Right hindlimb (tissue), 1 donor: ENCODE measurements around the gene TRIO.

Experiments
- DNase-seq: peaks from one replicate; pipeline ENCODE4 v3.0.0-alpha.2; 2018

The TRIO gene

DNA sequence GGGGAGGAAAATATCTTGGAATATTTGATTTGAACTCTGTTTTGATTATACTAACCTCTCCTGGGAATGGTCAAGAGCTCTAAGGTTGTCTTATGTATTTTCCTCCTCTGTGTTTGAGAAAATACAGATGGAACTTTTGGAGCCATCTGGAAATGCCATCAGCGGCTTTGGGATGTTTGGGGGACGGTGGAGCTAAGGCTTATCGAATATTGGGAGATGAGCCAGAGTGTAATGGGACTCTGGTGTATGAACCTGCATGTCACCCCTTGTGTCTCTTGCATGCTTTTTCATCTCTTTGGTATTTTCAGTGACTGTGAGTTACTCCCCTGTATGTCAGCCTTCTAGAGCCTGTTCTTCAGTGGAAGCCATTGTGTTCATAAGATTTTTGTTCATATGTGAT is 258.5 kb downstream of the TRIO start:
- DNase-seq = no peak

DNA sequence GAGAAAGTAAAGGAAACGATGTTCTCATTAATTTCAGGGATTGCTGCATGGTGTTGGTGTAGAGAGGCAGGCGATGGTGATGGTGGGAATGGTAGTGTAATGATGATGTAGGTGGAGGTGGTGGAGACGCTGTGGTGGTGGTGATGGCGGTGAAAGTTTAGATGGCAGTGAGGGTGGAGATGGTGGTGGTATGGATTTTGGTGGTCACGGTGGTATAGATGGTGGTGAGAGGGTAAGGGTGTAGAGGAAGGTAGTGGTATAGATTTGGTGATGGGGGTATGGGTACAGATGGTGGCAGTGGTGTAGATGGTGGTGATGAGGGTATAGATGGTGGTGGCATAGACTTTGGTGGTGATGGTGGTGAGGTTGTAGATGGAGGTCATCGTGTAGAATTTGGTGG is 259.3 kb downstream of the TRIO start:
- no peak for DNase-seq

DNA sequence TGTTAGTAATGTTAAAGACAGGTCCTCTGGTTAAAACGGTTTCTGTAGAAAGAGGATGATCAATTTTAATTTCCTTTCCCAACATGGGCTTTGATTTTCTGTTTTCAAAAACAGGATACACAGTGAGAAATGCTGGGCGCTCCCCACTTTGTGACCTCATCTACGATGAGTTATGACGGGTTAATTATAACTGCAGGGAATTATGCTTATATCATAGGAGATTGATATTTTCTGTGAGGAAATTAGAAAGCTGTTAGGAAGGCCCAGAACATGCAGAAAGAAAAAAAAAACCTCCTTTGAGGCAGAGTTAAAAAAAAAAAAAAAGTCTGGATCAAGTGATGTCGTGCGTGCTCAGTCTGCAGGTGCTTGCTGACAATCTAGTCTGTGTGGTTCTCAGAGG is 261.6 kb downstream of the TRIO start:
- no peak for DNase-seq

DNA sequence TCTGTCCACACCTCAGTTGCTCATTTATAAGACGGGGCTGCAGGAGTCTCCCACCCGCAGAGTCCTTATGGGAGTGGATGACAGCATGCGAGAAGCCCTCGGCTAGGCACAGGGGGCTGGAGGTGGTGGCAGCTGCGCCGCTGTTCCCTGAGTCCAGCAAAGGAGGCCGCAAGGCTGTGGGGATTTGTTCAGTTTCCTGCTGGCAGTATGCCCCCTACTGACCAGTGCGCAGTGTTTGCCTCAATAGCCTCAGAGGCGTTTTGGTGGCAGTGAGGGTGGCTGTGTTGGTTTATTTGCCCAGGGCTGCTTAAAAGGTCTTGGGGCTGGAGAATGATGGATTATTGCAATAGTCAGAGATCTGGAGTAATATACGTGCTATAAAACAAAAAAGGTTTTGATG is 262.1 kb downstream of the TRIO start:
- no peak for DNase-seq

DNA sequence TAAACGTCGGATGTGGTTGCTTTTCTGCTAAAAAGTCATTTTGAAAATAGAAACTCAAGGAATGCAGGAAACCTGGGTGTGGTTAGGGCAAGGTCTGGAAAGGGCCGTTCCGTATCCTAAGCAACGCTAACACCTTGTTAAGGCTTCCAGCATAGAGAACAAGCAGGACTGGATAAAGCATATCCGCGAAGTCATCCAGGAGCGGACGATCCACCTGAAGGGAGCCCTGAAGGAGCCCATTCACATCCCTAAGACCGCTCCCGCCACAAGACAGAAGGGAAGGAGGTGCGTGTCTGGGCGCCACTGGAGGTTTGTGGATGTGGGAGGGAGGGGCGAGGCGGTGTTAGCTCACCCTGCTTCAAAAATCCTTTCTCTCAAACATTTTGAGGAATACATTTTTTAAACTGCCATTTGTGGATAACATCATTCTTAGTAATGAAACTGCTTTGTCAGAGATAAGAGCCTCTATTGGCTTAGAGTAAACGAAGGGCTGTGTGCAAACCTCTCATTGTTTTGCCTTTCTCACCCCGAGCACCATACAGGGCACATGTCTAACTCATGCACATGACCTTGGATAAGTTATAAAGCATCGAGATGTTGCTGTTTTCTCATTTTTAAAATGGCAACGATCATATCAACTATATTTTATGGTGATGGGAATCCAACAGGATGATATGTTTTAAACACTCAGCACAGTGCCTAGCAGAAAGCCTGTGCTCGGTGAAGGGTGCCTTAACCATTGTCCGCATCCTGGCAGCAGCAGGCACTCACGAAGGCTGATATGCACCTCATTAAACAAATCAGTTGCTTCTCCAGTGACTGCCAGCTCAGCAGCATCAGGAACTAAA is 262.8 kb downstream of the TRIO start:
- no peak for DNase-seq

DNA sequence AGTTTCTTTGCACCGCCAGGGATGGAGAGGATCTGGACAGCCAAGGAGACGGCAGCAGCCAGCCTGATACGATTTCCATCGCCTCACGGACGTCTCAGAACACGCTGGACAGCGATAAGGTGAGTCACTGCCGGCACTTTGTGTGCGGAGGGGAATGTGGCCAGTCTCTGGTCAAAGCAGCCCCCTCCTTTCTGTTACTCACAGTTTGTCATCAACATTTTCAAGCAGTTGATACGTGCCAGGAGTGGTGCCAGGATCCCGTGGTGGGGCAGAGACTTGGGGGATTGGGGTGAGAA is 263.4 kb downstream of the TRIO start:
- peak; percentile 21 for DNase-seq

DNA sequence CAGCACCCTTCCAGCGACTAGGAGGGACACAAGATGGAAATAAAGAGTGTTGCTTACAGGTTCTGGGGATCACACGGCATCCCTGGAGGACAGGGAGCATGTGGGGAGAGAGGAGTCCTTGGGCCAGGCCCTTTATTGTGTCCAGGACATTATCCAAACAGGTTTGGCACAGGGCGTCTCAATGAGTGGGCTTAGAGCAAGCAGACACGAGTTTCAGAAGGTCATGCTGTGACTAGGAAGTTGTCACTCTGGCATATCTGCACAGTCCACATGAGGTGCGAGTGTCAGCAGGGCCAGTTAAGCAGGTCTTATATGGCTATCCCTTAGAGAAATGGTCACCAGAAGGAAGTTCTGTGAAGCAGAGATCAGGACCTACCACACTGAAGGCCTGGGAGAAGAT is 263.9 kb downstream of the TRIO start:
- peak; percentile 10 for DNase-seq

DNA sequence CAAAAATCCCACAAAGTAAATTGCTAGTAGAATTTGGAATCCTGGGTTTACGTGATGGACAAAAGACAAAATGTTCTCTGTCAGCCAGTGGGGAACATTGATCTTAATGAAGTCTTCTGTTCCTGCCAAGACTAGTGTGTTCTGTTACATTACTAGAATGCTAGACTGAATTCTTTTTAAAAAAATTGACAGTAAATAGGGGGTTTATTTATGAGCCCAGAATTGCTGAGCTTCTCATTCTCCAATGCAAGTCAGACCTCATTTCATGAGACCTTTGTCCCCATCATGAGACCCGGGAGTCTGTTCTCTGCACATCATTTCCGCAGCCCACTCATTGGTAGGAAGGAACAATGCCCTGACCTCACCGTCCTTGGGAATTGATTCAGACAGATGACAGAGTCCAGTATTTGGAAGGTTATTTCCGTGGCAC is 264.6 kb downstream of the TRIO start:
- DNase-seq = peak; percentile 34

DNA sequence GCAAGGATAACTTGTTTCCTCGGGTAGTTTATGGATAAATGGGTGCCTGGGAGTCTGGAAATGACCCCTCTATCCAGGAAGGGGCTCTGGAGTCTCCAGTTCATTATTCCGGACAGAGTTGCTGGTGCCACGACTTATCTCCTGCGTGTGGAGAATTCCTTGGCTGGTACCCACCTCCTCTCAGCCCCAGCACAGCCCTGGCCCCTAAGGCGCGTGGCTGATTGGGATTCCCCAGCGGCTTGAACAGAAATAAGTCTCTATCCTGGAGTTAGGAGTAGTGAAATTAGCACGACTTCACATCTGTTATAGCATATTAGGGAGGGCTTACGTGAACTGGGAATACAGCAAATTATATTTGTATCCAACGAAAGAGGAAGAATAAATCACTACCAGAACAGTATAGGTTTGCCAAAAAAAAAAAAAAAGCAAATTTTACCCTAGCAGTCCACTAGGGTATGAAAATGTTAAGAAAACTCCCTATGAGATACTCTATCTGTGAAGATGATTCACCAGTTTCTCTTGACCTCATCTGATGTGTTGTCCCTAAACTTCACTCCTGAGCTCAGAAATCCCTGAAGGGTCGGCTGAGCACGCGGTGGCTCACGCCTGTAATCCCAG is 265.9 kb downstream of the TRIO start:
- DNase-seq = peak; percentile 39

DNA sequence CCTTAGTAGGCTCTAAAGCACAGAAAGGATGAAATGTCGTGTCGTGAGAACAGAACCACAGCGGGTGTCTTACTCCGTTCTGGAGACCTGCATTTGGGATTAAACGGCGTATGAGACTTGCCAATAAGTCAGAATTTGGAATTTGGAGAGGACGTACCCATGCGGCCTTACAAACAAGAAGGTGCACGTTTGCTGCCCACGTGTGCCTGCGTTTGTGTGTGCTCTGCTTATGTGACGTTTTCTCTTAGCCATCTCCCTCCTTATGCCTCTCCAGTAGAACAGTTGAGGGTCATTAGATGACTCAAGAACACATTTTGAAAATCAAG is 266.9 kb downstream of the TRIO start:
- no peak for DNase-seq

DNA sequence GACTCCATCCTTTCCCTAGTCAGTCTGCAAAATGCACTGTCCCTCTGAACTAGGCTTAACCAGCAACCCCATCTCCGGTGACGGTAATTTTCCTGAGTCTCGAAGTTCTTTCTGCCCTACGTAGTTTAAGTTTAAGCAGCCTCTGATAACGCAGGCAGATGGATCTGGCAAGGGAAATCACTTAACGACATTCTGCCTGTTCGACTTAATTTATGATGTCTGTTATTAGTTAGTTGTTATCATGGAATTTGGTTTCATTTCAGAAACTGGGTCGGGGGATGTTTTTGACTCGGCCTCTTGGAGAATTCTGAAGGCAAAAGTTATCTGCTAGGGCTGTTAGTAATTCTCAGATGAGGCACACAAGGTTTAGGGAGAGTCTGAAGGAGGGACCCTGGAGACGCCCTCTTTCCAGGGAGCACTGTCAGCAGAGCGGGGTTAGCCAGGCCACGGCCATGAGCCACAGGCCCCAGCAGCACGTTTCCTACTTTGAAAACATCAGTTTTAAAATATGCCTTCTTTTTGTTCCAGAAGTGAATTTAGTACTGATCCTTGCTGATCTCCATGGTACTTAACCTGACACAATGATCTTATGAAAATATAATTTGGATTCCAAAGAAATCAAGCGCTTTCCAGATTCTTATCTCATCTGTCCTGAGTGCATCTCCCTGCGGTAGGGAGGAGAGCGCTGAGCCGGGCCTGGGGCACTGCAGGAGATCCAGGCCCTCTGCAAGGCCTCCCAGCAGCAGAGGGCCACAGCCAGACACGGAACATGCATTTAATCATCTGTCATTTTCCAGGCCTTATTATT is 267.5 kb downstream of the TRIO start:
- peak; percentile 83 for DNase-seq

DNA sequence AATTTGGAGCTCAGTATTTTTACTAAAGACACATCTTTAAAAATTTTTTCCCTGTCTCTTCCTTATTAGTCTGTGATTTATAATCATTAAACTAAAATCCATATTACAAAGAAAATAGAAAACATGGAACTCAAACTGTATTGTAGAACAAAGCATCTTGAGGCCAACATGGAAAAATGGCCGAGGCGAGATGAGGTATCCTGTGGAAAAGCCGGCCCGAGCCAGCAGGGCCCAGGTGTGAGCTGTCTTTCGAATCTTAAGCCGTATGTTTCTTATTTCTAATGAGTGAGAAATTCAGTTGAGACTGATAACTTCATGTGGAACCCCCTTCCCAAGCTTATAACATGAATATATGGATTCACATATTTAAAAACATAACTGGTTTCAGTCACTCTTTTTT is 268.1 kb downstream of the TRIO start:
- DNase-seq = peak; percentile 57

DNA sequence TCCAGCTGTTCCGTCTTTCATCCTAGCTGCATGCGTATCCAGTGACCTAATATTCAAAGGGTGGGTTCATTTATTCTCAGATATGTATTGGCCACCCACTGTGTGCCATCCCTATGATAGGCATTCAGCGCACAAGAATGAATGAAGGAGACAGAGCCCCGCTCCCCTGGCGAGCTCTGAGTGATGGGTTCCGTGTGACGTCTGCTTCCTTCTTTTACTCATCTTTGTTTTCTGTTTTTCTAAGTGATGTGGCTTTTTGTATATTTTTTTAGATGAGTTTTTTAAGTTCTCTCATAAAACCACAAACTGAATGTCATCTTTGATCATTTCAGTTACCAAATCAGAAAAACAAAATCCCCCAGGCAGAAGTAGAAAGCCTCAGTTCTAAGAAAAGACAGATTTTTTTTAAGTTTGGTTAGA is 270.2 kb downstream of the TRIO start:
- DNase-seq = no peak

DNA sequence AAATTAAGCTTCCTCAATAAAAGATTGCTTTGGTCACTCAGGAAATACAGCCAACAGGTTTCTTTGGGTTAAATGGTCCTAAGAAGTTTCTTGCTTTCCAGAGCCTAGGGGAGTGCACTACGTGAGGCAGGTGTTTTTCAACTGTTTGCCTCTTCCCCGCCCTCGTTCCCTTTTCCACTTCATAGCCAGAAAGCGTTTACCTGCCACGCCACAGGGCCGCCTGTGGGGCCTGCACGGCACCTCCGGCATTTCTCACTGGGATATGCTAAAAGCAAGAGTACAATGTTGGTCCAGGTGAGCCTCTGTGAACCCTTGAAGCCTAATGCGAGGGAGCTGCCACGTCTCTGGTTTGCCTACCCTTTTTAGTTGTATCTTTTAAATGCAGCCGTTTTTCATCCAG is 270.9 kb downstream of the TRIO start:
- DNase-seq = no peak

DNA sequence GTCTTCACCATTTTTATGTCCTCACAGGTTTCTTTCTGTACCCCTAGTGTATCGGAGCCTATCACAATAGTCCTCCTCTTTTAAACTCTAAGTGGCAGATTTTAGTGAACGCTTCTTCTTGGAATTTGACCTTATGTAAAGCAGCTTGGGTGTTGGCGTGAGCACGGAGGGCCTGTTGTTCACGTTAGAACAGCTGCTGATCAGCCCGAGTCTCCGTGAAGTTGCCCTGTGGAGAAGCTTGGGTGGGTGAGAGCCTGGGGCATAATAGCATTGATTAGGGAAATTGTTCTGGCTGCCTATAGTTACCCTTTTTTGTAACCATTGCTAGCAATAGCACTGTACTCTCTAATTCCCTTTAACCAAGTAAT is 271.5 kb downstream of the TRIO start:
- no peak for DNase-seq

DNA sequence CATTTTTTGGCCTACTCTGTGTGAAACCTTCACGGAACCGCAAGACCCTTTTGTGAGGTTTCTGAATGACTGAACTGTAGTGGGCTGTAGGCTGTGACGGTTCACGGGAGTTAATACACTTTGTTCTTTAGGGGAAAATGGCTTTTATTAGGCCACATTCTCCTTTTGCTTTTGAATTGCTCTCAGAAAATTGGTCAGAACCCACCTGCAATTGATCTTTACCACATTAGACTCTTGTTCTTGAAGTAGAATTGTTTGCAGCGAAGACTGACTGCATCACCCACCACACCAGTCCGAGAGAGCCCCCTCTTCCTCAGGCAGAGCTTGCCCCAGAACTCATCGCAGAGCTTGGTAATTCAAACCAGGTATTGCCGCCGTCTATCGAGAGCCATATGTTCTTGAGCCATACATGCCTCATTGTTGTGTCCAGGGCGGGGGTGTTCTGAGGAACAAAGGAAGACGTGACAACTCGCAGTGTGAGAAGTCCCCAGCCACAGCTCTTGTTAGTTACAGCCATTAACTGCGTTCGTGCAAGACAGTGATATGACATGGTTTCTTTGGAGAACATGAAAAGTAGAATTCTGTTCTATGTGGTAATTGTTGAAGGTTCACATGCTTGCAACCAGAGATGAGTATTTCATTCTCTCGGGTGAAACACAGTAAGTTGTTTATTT is 272.0 kb downstream of the TRIO start:
- no peak for DNase-seq

DNA sequence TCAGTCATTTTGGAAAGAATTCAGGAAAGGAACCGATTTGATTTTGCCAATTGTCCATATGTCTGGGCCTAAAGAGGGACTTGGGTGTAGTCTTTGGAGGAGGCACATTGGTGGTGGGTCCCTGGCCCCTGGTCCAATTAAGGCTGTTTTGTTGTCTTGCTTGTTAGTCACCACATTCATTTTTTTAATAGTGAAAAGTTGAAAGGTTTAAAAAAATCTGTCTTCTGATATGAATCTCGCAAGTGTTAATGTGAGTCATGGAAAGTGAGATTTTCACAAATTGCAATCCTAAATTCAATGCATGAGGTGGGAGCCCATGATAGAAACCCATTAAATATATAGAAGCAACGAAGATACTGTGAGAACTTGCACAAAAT is 272.5 kb downstream of the TRIO start:
- DNase-seq = no peak

DNA sequence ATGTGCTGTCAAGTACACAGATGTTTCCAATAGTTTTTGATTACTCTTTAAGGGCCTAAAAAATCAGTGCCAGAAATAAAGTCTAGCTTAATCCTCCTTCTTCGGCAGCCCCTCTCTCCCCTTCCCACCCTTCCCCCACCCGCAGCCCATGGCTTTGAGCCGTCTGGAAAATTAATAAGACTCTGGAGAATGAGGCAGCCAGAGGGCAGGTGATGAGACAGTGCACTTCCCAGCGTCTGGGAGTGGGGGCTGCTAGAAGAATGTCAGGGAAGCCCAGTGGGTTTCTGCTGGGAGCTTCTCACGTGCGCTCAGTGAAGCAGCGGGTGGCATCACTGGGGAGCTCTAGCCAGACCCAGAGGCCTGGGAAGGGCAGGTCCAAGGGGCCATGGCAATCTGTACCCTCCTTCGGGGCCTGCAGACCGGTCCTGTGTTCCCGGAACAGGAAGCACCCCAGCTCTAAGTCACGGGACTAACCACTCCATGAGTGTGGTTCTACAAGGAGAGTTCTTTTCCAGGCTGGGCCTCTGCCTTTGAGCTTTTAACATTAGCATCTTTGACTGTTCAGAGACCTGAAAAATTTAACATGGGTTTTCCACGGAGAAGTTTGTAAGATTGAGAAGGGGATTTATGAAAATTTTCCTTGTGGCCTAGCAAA is 273.6 kb downstream of the TRIO start:
- peak; percentile 87 for DNase-seq

DNA sequence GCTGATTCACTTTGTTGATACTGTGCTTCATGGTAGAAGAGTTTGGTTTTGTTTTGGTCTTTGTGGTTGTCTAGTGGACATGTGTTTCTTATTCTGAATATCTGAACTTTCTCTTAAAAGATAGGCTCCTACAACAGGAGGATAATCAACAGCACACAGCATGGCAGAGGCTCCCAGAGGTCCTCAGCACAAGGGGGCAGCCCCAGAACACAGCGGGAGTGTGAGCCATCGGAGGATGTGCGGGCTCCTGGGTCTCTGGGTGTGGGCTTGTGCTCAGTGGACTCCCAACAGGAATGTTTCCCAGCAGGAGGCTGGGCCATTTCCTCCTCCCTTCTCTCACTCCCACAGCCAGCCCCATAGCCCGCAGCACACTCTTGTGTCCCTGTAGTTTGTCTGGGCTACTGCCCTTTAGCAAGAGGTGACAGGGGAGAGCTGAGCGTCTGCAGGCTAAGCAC is 274.2 kb downstream of the TRIO start:
- DNase-seq = no peak

DNA sequence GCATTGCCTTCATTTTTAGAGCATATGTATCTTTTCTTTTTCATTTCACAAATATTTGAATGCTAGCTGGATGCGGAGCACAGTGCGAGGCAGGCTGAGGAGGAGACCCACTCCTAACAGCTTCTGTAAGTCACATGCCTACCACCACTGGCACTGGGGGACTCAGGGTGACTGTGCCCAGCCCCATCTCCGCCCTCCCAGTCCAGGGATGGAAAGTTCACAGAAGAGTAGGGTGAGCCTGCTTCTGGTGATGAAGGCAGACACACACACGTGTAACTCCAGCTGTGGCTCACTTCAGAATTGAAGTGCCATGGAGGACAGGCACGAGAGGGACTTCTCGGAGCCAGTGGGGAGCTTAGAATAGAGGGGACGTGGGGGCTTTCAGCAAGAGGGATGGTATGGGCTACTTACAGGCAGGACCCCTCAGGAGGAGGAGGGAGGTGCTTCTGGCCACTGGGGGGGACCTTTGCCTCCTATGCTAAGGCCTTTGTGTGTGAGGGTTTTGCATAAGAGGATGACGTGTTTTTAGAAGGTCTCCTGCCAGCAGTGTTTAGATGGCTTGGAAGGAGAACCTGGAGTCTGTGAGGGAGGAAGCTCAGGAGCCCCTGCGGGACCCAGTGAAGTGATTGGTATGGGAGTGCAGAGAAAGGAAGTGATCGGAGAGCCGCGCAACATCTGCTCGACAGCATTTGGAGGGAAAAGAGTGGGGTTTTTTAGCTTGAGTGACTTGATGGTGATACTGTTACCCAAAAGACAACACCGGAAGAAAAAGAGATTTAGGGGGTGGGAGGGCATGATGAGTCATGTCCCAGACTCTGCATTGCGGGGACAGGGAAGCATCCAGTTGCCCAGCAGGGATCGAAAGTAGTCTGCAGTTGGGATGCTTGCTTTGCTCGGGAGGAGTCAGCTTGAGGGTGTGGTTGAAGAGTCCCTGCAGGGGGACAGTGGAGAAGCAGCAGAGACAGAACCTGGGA is 274.9 kb downstream of the TRIO start:
- no peak for DNase-seq

DNA sequence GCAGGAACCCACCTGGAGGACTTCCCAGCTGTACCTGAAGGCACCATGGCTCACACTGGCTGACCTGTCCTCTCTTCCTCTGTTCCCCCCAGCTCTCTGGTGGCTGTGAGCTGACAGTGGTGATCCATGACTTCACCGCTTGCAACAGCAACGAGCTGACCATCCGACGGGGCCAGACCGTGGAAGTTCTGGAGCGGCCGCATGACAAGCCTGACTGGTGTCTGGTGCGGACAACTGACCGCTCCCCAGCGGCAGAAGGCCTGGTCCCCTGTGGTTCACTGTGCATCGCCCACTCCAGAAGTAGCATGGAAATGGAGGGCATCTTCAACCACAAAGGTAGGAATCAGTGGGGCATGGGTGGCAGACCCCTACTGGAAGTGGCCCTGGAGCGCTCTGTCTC is 276.5 kb downstream of the TRIO start:
- no peak for DNase-seq
